Stomach smooth muscle (tissue), 2 donors: ENCODE measurements around the gene TMEM176A.

ENCODE experiments used
- H3K27ac ChIP-seq: one replicate; pipeline ENCODE4 v1.7.0; 2013; ENCODE audit warnings: mild to moderate bottlenecking, low read length, inconsistent platforms
- H3K27me3 ChIP-seq, 2 donors: one replicate each; pipeline ENCODE4 v1.7.0; 2013; ENCODE audit warnings: low read length in 2 of 2; ENCODE audit not compliant: insufficient read depth in 2 of 2, control insufficient read depth in 1 of 2
- H3K36me3 ChIP-seq, 2 donors: one replicate each; pipeline ENCODE4 v1.7.0; 2013; ENCODE audit warnings: low read length in 2 of 2; ENCODE audit not compliant: control insufficient read depth in 2 of 2, insufficient read depth in 2 of 2
- H3K4me1 ChIP-seq: one replicate; pipeline ENCODE4 v1.7.0; 2013; ENCODE audit warnings: low read length; ENCODE audit not compliant: control insufficient read depth, insufficient read depth
- H3K4me3 ChIP-seq, 2 donors: one replicate each; pipeline ENCODE4 v1.7.0; 2013; ENCODE audit warnings: low read length in 2 of 2
- H3K9ac ChIP-seq, 2 donors: one replicate each; pipeline ENCODE4 v1.7.0; 2013; ENCODE audit warnings: low read length in 2 of 2, mild to moderate bottlenecking in 1 of 2
- H3K9me3 ChIP-seq, 2 donors: one replicate each; pipeline ENCODE4 v1.7.0; 2013; ENCODE audit warnings: low read length in 2 of 2; ENCODE audit not compliant: control insufficient read depth in 2 of 2
- donor health status: healthy.
- donor health status: Pancreatic carcinoma.

The TMEM176A gene

GRCh38 chr7:150788474-150789269 is 11.9 kb upstream of the TMEM176A start:
- Histone ChIP-seq H3K9me3 (no peaks in the 10 kb centered on the region), H3K4me1 (peaks cover 35% of the 10 kb centered on the region), H3K9ac (peak overlapping the region; percentile 58 to 62), H3K4me3 (no peak overlapping the region), H3K27me3 (peaks cover 0 to 2% of the 10 kb centered on the region in 2 donors), H3K36me3 (peaks cover 0 to 3% of the 10 kb centered on the region in 2 donors), H3K27ac (peak overlapping the region; percentile 64)

- H3K9me3 ChIP-seq = no peaks in the 10 kb centered on the region
- no peak overlapping the region for H3K4me3 ChIP-seq
- peaks cover 0 to 6% of the 10 kb centered on the region in 2 donors for H3K27me3 ChIP-seq
- no peak overlapping the region for H3K27ac ChIP-seq
- H3K36me3 ChIP-seq = peaks cover 0 to 3% of the 10 kb centered on the region in 2 donors
- peaks cover 30% of the 10 kb centered on the region for H3K4me1 ChIP-seq
- H3K9ac ChIP-seq = no peak overlapping the region
Observed at GRCh38 chr7:150790416-150791075, 10.0 kb upstream of the TMEM176A start.

- Histone ChIP-seq H3K9me3 (no peaks in the 10 kb centered on the region), H3K4me3 (no peak overlapping the region), H3K36me3 (peaks cover 0 to 3% of the 10 kb centered on the region in 2 donors), H3K27me3 (peaks cover 3 to 7% of the 10 kb centered on the region in 2 donors), H3K9ac (no peak overlapping the region), H3K27ac (no peak overlapping the region), H3K4me1 (peaks cover 27% of the 10 kb centered on the region)
Observed at GRCh38 chr7:150791304-150791703, 9.3 kb upstream of the TMEM176A start.

GRCh38 chr7:150791746-150792452 is 8.7 kb upstream of the TMEM176A start:
- H3K27ac ChIP-seq = no peak overlapping the region
- H3K36me3 ChIP-seq = peaks cover 0 to 3% of the 10 kb centered on the region in 2 donors
- H3K27me3 ChIP-seq = peaks cover 3 to 8% of the 10 kb centered on the region in 2 donors
- no peak overlapping the region for H3K4me3 ChIP-seq
- no peaks in the 10 kb centered on the region for H3K9me3 ChIP-seq
- H3K9ac ChIP-seq = no peak overlapping the region
- peaks cover 27% of the 10 kb centered on the region for H3K4me1 ChIP-seq

- no peak overlapping the region for H3K9ac ChIP-seq
- H3K9me3 ChIP-seq = no peaks in the 10 kb centered on the region
- peaks cover 0 to 3% of the 10 kb centered on the region in 2 donors for H3K36me3 ChIP-seq
- peaks cover 9% of the 10 kb centered on the region for H3K4me1 ChIP-seq
- H3K4me3 ChIP-seq = no peak overlapping the region
- no peak overlapping the region for H3K27ac ChIP-seq
- peaks cover 3 to 8% of the 10 kb centered on the region in 2 donors for H3K27me3 ChIP-seq
Observed at GRCh38 chr7:150793569-150794238, 6.9 kb upstream of the TMEM176A start.

GRCh38 chr7:150797661-150798060 is 2.9 kb upstream of the TMEM176A start:
- H3K4me3 ChIP-seq = no peak overlapping the region
- H3K9ac ChIP-seq = no peak overlapping the region
- H3K27me3 ChIP-seq = peaks cover 18 to 25% of the 10 kb centered on the region in 2 donors
- peaks cover 17% of the 10 kb centered on the region for H3K4me1 ChIP-seq
- peaks cover 4 to 5% of the 10 kb centered on the region in 2 donors for H3K36me3 ChIP-seq
- no peak overlapping the region for H3K27ac ChIP-seq
- H3K9me3 ChIP-seq = no peaks in the 10 kb centered on the region

- peak overlapping the region; percentile 43 to 72 for H3K4me3 ChIP-seq
- H3K36me3 ChIP-seq = peaks cover 4 to 8% of the 10 kb centered on the region in 2 donors
- H3K27me3 ChIP-seq = peaks cover 20 to 28% of the 10 kb centered on the region in 2 donors
- no peaks in the 10 kb centered on the region for H3K9me3 ChIP-seq
- peak overlapping the region in 1 of 2 donors; percentile 36 for H3K9ac ChIP-seq
- no peak overlapping the region for H3K27ac ChIP-seq
- H3K4me1 ChIP-seq = peaks cover 18% of the 10 kb centered on the region
Observed at GRCh38 chr7:150799156-150799555, 1.4 kb upstream of the TMEM176A start.

GRCh38 chr7:150799741-150800580 is 608 bp upstream of the TMEM176A start, which contains the start of gene TMEM176B:
TSS of gene TMEM176B (minus strand) at chr7:150800364. CDS start at chr7:150796569, 3,795 bp downstream.
- Histone ChIP-seq H3K9me3 (no peaks in the 10 kb centered on the region), H3K27me3 (peaks cover 20 to 28% of the 10 kb centered on the region in 2 donors), H3K27ac (no peak within 1 kb of the TSS), H3K4me1 (peaks cover 20% of the 10 kb centered on the region), H3K36me3 (peaks cover 5 to 8% of the 10 kb centered on the region in 2 donors), H3K4me3 (peak within 1 kb of the TSS; percentile 43 to 72), H3K9ac (peak within 1 kb of the TSS; percentile 51 to 53)

GRCh38 chr7:150801242-150801945 is 825 bp downstream of the TMEM176A start:
- H3K9me3 ChIP-seq = peaks cover 10% of the 10 kb centered on the region in 2 donors
- H3K4me3 ChIP-seq = peak overlapping the region; percentile 40 to 72
- H3K36me3 ChIP-seq = peaks cover 7 to 12% of the 10 kb centered on the region in 2 donors
- peaks cover 14 to 26% of the 10 kb centered on the region in 2 donors for H3K27me3 ChIP-seq
- H3K9ac ChIP-seq = peak overlapping the region; percentile 5 to 53
- H3K27ac ChIP-seq = no peak overlapping the region
- H3K4me1 ChIP-seq = peaks cover 20% of the 10 kb centered on the region
